HG02588 (cell line): ENCODE data around the gene SERF1A.
A peak's percentile ranks its signal among the peaks of the same experiment; 100 is the strongest.
"Not testable (repeated sequence)": the region's sequence is repeated elsewhere in the genome, so short reads cannot be mapped to it uniquely, and the experiment has no call there.

Experiments used
- ATAC-seq: cut with Tn5 transposase; IDR thresholded peaks from one replicate; pipeline ENCODE4 v1.9.1; 2021; ENCODE audit warnings: mild to moderate bottlenecking, moderate library complexity; ENCODE audit not compliant: unreplicated experiment

Gene SERF1A

DNA sequence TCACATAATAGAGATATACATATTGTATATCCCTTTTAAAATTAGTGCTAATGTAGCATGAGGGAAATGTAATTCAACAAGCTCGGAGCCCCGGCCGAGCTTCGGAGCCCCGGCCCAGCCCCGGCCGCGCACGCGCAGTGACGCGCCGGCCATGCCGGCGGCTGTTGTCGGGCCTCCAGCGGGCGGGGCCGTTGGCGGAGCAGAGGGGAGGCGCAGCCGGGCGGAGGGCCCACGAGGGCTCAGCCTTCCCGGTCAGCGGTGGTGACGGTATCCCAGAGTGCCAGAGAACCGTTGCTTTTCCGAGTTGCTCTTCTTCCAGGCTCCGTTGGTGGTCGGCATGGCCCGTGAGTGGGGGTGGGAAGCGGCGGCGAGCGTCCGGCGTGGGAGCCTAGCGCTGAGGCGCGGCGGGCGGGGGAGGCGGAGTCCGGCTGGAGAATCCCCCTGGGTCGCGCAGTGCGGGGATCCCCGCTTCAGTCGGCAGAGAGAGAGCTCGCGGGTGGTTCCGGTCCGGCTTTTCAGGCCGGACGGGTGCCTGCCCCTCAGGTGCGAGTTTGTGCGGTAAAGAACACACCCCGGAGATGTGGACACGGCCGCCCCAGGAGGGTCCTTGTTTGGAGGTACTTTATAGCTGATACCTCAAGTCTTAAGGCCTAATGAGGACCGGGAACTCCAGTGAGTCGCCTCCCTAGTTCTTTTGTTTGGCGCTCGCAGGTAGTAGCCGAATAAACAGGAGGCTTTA lies at the start of gene SERF1A:
Gene SERF1A, plus strand, starts transcription at position 137 of the 739 bp plus-strand sequence. Its CDS starts 201 bp downstream, at position 338.
- ATAC-seq: peak; percentile 95

DNA sequence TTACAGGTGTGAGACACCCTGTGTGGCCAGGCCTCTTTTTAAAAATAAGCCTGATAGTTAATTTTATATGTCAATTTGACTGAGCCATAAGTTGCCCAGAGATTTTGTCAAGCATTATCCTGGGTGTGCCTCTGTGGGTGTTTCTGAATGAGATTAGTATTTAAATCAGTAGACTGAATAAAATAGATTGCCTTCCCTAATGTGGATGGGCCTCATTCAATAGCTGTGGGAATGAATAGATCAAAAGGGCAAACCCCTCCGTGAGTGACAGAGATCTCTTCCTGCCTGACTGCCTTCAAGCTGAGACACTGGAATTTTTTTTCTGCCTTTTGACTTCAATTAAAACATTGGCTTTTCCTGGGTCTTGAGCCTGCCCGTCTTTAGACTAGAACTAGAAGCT lies 33.7 kb upstream of the SERF1A start:
- ATAC-seq: not testable (repeated sequence)

DNA sequence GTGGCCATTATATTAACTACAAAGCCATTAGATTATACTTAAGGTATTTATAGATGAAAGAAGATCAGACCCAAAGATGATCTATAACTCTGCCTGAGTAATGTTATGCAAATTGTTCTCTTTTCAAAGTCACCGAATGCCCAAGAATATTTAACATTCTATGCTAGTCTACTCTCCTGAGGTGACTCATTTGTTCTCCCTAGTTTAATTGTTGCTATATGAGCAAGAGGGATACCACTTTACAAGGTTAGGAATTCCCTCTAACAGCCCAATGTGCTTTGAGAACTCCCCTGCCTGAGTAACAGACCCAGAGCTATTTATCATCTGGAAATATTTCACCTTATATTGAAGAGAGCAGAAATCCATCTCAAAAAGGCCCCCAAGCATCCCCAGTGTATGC lies 29.8 kb upstream of the SERF1A start:
- not testable (repeated sequence) for ATAC-seq

DNA sequence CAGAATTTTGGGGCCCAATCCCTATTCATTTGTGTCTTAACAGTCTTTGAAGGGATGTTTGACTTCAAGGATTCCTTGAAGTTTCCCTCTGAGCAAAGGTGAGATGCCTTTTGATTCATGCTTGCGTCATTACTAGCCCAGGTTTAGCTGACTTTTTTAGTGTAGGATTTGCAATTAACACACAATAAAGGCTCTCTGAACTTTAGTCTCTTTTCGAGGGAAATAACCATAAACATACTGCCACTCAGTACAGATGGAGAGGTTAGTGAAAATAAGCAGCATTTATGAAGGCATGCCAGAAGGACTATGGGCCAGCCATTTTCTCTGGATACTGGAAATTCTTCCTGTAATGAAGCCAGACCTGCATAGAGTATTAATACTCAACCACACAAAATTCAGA lies 4.4 kb upstream of the SERF1A start:
- ATAC-seq: not testable (repeated sequence)

DNA sequence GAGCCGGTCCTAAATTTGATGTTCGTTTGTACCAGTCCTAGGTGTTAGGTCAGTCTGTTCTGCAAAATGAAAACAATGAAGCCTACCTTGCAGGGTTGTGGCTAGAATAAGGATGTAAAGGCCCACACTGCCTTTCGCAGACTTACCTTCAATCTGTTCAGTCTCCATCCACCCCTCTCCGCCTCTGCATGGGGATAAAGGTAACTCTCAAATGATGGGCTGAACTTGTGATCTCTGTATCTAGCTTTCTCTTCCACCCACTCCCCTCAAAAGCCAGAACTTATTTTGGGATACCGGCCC lies 753 bp downstream of the SERF1A start:
- ATAC-seq: peak; percentile 12

DNA sequence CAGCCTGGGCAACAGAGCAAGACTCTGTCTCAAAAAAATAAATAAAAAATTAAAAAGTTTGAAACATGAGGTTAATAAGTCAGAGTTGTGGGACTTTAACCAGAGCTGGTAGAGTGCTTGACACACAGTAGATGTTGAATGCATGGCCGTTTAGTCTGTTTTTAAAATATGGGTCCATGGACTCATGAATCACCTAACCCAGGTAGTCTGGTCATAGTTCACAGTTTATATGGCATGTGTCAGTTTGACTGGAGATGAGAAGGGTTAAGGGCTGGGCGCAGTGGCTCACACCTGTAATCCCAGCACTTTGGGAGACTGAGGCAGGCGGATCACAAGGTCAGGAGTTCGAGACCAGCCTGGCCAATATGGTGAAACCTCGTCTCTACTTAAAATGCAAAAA lies 6.2 kb downstream of the SERF1A start:
- ATAC-seq: not testable (repeated sequence)

DNA sequence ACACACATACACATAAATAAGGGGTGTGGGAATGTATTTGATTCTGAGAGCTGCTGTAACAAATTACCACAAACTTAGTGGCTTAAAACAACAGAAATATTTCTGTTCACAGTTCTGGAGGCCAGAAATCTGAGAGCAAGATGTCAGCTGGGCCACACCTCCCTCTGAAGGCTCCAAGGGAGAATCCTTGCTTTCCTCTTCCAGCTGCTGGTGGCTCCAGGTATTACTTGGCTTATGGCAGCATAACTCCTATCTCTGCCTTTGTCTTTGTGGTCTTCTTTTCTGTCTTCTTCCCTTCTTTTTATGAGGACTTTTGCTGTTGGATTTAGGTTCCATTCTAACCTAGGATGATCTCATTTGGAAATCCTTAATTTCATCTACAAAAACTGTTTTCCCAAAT lies 16.4 kb downstream of the SERF1A start:
- not testable (repeated sequence) for ATAC-seq

DNA sequence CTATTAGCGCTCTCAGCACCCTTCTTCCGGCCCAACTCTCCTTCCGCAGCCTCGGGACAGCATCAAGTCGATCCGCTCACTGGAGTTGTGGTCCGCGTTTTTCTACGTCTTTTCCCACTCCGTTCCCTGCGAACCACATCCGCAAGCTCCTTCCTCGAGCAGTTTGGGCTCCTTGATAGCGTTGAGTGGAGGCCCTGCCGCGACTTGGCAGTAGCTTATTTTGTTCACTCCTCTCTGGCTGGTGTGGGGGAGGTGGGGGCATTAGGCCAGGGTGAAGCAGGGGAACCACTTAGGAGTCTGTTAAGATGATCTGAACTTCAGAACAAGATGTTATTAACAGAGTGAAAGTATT lies 24.7 kb downstream of the SERF1A start:
- ATAC-seq: not testable (repeated sequence)

DNA sequence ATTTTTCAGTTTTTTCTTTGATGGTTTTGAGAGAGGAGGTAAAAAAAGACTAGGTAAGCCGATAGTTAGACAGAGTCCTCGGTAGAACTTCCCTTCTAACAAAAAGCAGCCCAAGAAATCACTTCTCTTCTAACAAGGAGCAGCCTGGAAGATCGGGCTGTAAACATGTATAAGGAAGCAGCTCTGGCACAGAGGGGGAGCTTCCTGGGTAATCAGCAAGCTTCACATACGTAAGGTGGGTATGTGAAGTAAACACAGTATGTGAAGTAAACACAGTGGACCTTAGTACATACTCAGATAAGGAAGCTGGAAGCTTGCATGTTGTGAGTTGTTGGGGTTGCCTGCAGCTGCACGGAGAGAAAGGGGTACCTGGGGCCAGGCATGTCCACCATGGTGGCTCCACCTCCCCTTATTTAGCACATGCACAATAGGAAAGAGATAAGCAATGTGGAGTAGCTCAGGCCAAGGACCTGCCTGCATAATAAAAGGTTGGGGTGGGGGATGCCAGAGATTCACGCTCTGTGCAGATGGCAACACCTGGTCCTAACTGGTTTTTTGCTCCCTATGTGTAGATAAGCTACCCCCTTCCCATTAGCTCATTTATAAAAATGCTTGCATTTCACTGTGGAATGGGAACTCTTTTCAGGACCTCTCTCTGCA lies 31.4 kb downstream of the SERF1A start:
- not testable (repeated sequence) for ATAC-seq

DNA sequence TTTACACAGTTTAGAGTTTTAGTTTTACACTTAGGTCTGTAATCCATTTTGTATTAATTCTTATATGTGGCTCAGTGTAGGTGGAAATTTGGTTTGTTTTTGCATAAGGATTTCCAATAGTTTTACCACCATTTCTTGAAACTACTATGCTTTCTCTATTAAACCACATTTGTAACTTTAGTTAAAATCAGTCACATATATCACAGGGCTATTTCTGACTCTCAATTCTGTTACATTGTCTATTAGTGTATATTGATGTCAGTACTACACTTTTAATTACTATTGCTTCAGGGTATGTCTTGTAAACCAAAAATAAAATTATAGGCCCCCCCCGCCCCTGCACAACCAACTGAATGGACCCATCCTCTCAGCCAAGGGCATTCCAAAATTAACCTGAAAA lies 32.1 kb downstream of the SERF1A start:
- ATAC-seq: not testable (repeated sequence)

DNA sequence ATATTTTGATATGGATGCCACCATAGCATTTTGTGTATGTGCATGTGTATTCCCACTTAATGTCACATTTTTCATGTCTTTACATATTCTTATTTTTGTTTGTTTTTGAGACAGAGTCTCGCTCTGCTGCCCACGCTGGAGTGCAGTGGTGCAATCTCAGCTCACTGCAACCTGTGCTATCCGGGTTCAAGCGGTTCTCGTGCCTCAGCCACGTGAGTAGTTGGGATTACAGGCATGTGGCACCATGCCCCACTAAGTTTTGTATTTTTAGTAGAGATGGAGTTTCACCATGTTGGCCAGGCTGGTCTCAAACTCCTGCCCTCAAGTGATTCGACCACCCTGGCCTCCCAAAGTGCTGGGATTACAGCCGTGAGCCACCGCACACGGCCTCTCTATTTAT lies 52.6 kb downstream of the SERF1A start:
- not testable (repeated sequence) for ATAC-seq
